GM23338 (cell line): ENCODE data around the gene CRACR2B. TPM values are rescaled to one million over a fixed set of nuclear protein-coding genes. Genes with fewer than 3 reads are reported as not detected.
A peak's percentile ranks its signal among the peaks of the same experiment; 100 is the strongest.

Experiments
- ATAC-seq: fragments of 200-7000 bp; cut with Tn5 transposase; 3 replicates; pipeline ENCODE4 v1.9.1; 2020
- DNase-seq: peaks from one replicate; pipeline ENCODE4 v3.0.0-alpha.2; 2015; ENCODE audit warnings: low spot score
- H2AFZ ChIP-seq: fragments of 200-600 bp; sonication (generic); 2 replicates; pipeline ENCODE4 v1.8.0; 2016; ENCODE audit warnings: antibody characterized with exemption, mild to moderate bottlenecking, moderate library complexity
- H3F3A ChIP-seq: fragments of 200-600 bp; sonication (generic); replicated peaks from 2 replicates; pipeline ENCODE4 v1.8.0; 2017; ENCODE audit warnings: antibody characterized with exemption, mixed run types, low read depth
- H3K27ac ChIP-seq: fragments of 200-600 bp; sonication (generic); 2 replicates; pipeline ENCODE4 v1.6.1; 2016; ENCODE audit warnings: low read depth
- H3K27me3 ChIP-seq: fragments of 200-600 bp; sonication (generic); 2 replicates; pipeline ENCODE4 v1.8.0; 2016; ENCODE audit warnings: mild to moderate bottlenecking, mixed run types, moderate library complexity; ENCODE audit not compliant: insufficient read depth
- H3K36me3 ChIP-seq: fragments of 200-600 bp; sonication (generic); 2 replicates; pipeline ENCODE4 v1.8.0; 2016; ENCODE audit warnings: mild to moderate bottlenecking; ENCODE audit not compliant: insufficient read depth
- H3K4me1 ChIP-seq: fragments of 200-600 bp; sonication (generic); 2 replicates; pipeline ENCODE4 v1.8.0; 2016; ENCODE audit warnings: mild to moderate bottlenecking, moderate library complexity; ENCODE audit not compliant: insufficient read depth
- H3K4me2 ChIP-seq: fragments of 200-600 bp; sonication (generic); 2 replicates; pipeline ENCODE4 v1.7.1; 2017; ENCODE audit warnings: mixed run types
- H3K4me3 ChIP-seq: fragments of 200-600 bp; sonication (generic); 2 replicates; pipeline ENCODE4 v1.6.1; 2016; ENCODE audit warnings: mixed run types
- H3K79me2 ChIP-seq: fragments of 200-600 bp; sonication (generic); replicated peaks from 2 replicates; pipeline ENCODE4 v1.8.0; 2017; ENCODE audit warnings: mild to moderate bottlenecking; ENCODE audit not compliant: insufficient read depth
- H3K9me2 ChIP-seq: fragments of 200-600 bp; sonication (generic); 2 replicates; pipeline ENCODE4 v1.8.0; 2017; ENCODE audit not compliant: insufficient read depth
- H4K20me1 ChIP-seq: fragments of 200-600 bp; sonication (generic); replicated peaks from 2 replicates; pipeline ENCODE4 v1.8.0; 2017; ENCODE audit warnings: mild to moderate bottlenecking; ENCODE audit not compliant: insufficient read depth
- H3K27ac Mint-ChIP-seq: 2 replicates; pipeline ENCODE4 v1.8.0; 2020; ENCODE audit warnings: inconsistent platforms, mild to moderate bottlenecking, moderate library complexity, mixed read lengths
- H3K27me3 Mint-ChIP-seq: 3 replicates; pipeline ENCODE4 v1.8.0; 2022; ENCODE audit warnings: low read depth, mild to moderate bottlenecking, moderate library complexity, mixed read lengths, inconsistent platforms; ENCODE audit not compliant: insufficient read depth, poor library complexity
- H3K36me3 Mint-ChIP-seq: 3 replicates; pipeline ENCODE4 v1.8.0; 2021; ENCODE audit warnings: low read depth, mild to moderate bottlenecking, inconsistent platforms, moderate library complexity, mixed read lengths
- H3K4me1 Mint-ChIP-seq: 3 replicates; pipeline ENCODE4 v1.8.0; 2020; ENCODE audit warnings: mild to moderate bottlenecking, inconsistent platforms, mixed read lengths
- H3K4me3 Mint-ChIP-seq: 3 replicates; pipeline ENCODE4 v1.8.0; 2021; ENCODE audit warnings: moderate library complexity, mild to moderate bottlenecking, inconsistent platforms, mixed read lengths
- H3K9me3 Mint-ChIP-seq: 3 replicates; pipeline ENCODE4 v1.8.0; 2020; ENCODE audit warnings: moderate library complexity, mild to moderate bottlenecking, inconsistent platforms, mixed read lengths
- EZH2 ChIP-seq: fragments of 200-600 bp; sonication (generic); IDR thresholded peaks from one replicate; pipeline ENCODE4 v1.8.0; 2017; ENCODE audit warnings: antibody characterized with exemption, mild to moderate bottlenecking, low read depth; ENCODE audit not compliant: unreplicated experiment
- EZH2phosphoT487 ChIP-seq: fragments of 200-600 bp; sonication (generic); IDR thresholded peaks from one replicate; pipeline ENCODE4 v1.8.1; 2018; ENCODE audit warnings: antibody characterized with exemption; ENCODE audit not compliant: unreplicated experiment
- JUNB ChIP-seq: IDR thresholded peaks from one replicate; pipeline ENCODE4 v1.6.1; 2016; ENCODE audit warnings: antibody characterized with exemption; ENCODE audit not compliant: unreplicated experiment
- POLR2AphosphoS5 ChIP-seq: IDR thresholded peaks from 2 replicates; pipeline ENCODE4 v1.6.1; 2016; ENCODE audit warnings: antibody characterized with exemption, low read depth
- STAT1 ChIP-seq: IDR thresholded peaks from one replicate; pipeline ENCODE4 v1.6.1; 2016; ENCODE audit warnings: antibody characterized with exemption; ENCODE audit not compliant: unreplicated experiment
- ZNF114 ChIP-seq: fragments of 250-450 bp; sonication (Bioruptor Pico); IDR thresholded peaks from 2 replicates; pipeline ENCODE4 v1.5.0; 2020; ENCODE audit warnings: mild to moderate bottlenecking, moderate library complexity
- ZNF331 ChIP-seq: fragments of 250-450 bp; sonication (Bioruptor Pico); IDR thresholded peaks from 2 replicates; pipeline ENCODE4 v1.5.0; 2020; ENCODE audit warnings: low read depth, mild to moderate bottlenecking, moderate library complexity
- polyA plus RNA-seq: library from polyadenylated mRNA; unstranded; fragments of >200 nt; fragmentation: Nextera tagmentation; extraction: Ambion mirVana; gene quantifications from 2 replicates; pipeline ENCODE4 v1.2.1, GENCODE V29; 2016
- total RNA-seq: library from RNA; depleted of rRNA; stranded (reverse); fragments of >200 nt; shearing (Covaris generic); gene quantifications from 2 replicates; pipeline ENCODE4 v1.2.3, GENCODE V29; 2014
- TF ChIP-seq, protein P1 (sequence below): fragments of 250-450 bp; sonication (Bioruptor Pico); IDR thresholded peaks from 2 replicates; pipeline ENCODE4 v1.5.0; 2020; ENCODE audit warnings: mild to moderate bottlenecking, moderate library complexity

CRACR2B gene
- total and polyA plus RNA-seq, 2 experiments from 2014 or later: 55.9 to 64.1 TPM

- Mint-ChIP-seq H3K4me3 (peak overlapping the region; percentile 83), H3K36me3 (peaks cover 12% of the 10 kb centered on the region; the same call in 1 of the 3 replicates), H3K27ac (no peak overlapping the region), H3K9me3 (no peaks in the 10 kb centered on the region), H3K27me3 (peaks cover 27% of the 10 kb centered on the region), H3K4me1 (peaks cover 10% of the 10 kb centered on the region)
- Histone ChIP-seq H3K27ac (no peak overlapping the region), H3K27me3 (no peaks in the 10 kb centered on the region), H3K4me2 (peak overlapping the region; percentile 85), H3F3A (peaks cover 8% of the 10 kb centered on the region; the same call in 1 of the 2 replicates), H3K79me2 (0 out of 2 replicates have a peak, but pooled peaks cover 5% of the 10 kb centered on the region), H3K9me2 (no peaks in the 10 kb centered on the region), H3K4me1 (peaks cover 7% of the 10 kb centered on the region; the same call in 1 of the 2 replicates), H2AFZ (no peak overlapping the region), H4K20me1 (peaks cover 17% of the 10 kb centered on the region), H3K4me3 (peak overlapping the region; percentile 73), H3K36me3 (no peaks in the 10 kb centered on the region)
- ATAC-seq (peak; percentile 42), DNase-seq (peak; percentile 92)
- TF ChIP-seq EZH2phosphoT487 (no peak), JUNB (no peak), STAT1 (no peak), ZNF114 (CRISPR knock-in tag) (no peak), POLR2AphosphoS5 (0 out of 2 replicates have a peak, but pooled peaks have one; percentile 22), ZNF331 (CRISPR knock-in tag) (no peak), EZH2 (no peak)
- TF ChIP-seq, protein P1, sequence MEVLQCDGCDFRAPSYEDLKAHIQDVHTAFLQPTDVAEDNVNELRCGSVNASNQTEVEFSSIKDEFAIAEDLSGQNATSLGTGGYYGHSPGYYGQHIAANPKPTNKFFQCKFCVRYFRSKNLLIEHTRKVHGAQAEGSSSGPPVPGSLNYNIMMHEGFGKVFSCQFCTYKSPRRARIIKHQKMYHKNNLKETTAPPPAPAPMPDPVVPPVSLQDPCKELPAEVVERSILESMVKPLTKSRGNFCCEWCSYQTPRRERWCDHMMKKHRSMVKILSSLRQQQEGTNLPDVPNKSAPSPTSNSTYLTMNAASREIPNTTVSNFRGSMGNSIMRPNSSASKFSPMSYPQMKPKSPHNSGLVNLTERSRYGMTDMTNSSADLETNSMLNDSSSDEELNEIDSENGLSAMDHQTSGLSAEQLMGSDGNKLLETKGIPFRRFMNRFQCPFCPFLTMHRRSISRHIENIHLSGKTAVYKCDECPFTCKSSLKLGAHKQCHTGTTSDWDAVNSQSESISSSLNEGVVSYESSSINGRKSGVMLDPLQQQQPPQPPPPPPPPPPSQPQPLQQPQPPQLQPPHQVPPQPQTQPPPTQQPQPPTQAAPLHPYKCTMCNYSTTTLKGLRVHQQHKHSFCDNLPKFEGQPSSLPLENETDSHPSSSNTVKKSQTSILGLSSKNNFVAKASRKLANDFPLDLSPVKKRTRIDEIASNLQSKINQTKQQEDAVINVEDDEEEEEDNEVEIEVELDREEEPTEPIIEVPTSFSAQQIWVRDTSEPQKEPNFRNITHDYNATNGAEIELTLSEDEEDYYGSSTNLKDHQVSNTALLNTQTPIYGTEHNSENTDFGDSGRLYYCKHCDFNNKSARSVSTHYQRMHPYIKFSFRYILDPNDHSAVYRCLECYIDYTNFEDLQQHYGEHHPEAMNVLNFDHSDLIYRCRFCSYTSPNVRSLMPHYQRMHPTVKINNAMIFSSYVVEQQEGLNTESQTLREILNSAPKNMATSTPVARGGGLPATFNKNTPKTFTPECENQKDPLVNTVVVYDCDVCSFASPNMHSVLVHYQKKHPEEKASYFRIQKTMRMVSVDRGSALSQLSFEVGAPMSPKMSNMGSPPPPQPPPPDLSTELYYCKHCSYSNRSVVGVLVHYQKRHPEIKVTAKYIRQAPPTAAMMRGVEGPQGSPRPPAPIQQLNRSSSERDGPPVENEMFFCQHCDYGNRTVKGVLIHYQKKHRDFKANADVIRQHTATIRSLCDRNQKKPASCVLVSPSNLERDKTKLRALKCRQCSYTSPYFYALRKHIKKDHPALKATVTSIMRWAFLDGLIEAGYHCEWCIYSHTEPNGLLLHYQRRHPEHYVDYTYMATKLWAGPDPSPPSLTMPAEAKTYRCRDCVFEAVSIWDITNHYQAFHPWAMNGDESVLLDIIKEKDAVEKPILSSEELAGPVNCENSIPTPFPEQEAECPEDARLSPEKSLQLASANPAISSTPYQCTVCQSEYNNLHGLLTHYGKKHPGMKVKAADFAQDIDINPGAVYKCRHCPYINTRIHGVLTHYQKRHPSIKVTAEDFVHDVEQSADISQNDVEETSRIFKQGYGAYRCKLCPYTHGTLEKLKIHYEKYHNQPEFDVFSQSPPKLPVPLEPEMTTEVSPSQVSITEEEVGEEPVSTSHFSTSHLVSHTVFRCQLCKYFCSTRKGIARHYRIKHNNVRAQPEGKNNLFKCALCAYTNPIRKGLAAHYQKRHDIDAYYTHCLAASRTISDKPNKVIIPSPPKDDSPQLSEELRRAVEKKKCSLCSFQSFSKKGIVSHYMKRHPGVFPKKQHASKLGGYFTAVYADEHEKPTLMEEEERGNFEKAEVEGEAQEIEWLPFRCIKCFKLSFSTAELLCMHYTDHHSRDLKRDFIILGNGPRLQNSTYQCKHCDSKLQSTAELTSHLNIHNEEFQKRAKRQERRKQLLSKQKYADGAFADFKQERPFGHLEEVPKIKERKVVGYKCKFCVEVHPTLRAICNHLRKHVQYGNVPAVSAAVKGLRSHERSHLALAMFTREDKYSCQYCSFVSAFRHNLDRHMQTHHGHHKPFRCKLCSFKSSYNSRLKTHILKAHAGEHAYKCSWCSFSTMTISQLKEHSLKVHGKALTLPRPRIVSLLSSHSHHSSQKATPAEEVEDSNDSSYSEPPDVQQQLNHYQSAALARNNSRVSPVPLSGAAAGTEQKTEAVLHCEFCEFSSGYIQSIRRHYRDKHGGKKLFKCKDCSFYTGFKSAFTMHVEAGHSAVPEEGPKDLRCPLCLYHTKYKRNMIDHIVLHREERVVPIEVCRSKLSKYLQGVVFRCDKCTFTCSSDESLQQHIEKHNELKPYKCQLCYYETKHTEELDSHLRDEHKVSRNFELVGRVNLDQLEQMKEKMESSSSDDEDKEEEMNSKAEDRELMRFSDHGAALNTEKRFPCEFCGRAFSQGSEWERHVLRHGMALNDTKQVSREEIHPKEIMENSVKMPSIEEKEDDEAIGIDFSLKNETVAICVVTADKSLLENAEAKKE (CRISPR knock-in tag): no peak
These were observed 7.6 kb upstream of the CRACR2B start for GRCh38 chr11:819943-820649.
